Upper lobe of left lung (tissue), 4 donors: ENCODE data around the gene CENPM.

Experiments used
- CTCF ChIP-seq, 6 experiments: fragments of 450-650 bp in 4 of 6; fragments of 200-600 bp in 2 of 6; sonication (generic) in 2 of 6; IDR thresholded peaks; one replicate each; pipeline ENCODE4 v1.5.1; 2016 to 2019; ENCODE audit warnings: antibody characterized with exemption in 6 of 6
- POLR2A ChIP-seq, 4 donors: fragments of 450-650 bp; IDR thresholded peaks; one replicate each; pipeline ENCODE4 v1.5.1; 2016 to 2017; ENCODE audit warnings: antibody characterized with exemption in 4 of 4, mild to moderate bottlenecking in 2 of 4
- POLR2AphosphoS5 ChIP-seq, 2 donors: sonication (generic); formaldehyde crosslinking; IDR thresholded peaks; one replicate each; pipeline ENCODE4 v1.5.1; 2017; ENCODE audit warnings: antibody characterized with exemption in 2 of 2

- no peak for TF ChIP-seq POLR2A (IDR thresholded peaks at IDR 0.05)
- TF ChIP-seq CTCF (IDR thresholded peaks at IDR 0.05): no peak
- no peak for TF ChIP-seq POLR2AphosphoS5 (IDR thresholded peaks at IDR 0.05)
Observed at GRCh38 chr22:41900652-41901312, 46.2 kb downstream of the CENPM start.
